Fibroblast of lung (primary cell): Measurements from ENCODE around the gene AMFR.

Experiments
- CTCF ChIP-seq, 2 donors: IDR thresholded peaks in 1 of 2; conservative IDR thresholded peaks in 1 of 2; 1 replicate in 1 of 2; 2 replicates in 1 of 2; pipeline ENCODE4 v1.5.1; 2011 to 2012; ENCODE audit warnings: low read length in 2 of 2, control low read depth in 1 of 2, inconsistent platforms in 1 of 2, low read depth in 1 of 2, mild to moderate bottlenecking in 1 of 2
- EZH2 ChIP-seq: IDR thresholded peaks from 2 replicates; pipeline ENCODE4 v1.5.1; 2012; ENCODE audit warnings: low read length, control low read depth, mild to moderate bottlenecking; ENCODE audit errors: missing control alignments

GRCh38 chr16:56345406-56346050 lies 79.8 kb downstream of the AMFR start:
- TF ChIP-seq CTCF (conservative IDR thresholded peaks at IDR 0.05 in 1 of 2, IDR thresholded peaks at IDR 0.05 in 1 of 2; ENCODE audit: low read depth in 1 of 2, low read length in 2 of 2), result no peak
- no peak for TF ChIP-seq EZH2
